T-helper 22 cell (primary cell): Measurements from ENCODE around the gene AQP7.
"Not testable (repeated sequence)": the region's sequence is repeated elsewhere in the genome, so short reads cannot be mapped to it uniquely, and the experiment has no call there.

ENCODE experiments used
- DNase-seq: peaks from one replicate; pipeline ENCODE4 v3.0.0-alpha.2; 2020; ENCODE audit warnings: low read depth

AQP7 gene

DNA sequence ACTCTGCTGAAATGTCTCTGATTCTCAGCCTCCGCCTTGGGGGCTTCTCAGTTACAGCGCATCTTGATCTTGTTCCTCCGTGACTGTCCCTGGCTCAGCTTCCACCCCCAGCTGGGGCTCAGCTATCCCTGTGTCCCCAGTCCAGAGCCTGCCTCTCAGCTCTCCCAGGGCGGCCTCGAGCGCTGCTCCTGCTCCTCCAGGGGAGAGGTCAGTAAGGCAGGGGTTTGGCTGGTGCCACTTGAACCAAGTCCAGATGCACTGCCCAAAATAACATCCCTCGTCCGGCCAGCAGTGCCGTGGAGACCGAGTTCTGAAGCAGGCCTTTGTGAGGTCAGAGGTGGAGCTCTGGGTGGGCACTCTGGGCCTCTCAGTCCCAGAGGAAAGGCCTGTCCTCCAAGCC is at the start of gene AQP7:
Gene AQP7, minus strand, starts transcription at position 198 of the 400 bp plus-strand sequence. CDS start 1,306 bp downstream, outside the sequence.
- not testable (repeated sequence) for DNase-seq

DNA sequence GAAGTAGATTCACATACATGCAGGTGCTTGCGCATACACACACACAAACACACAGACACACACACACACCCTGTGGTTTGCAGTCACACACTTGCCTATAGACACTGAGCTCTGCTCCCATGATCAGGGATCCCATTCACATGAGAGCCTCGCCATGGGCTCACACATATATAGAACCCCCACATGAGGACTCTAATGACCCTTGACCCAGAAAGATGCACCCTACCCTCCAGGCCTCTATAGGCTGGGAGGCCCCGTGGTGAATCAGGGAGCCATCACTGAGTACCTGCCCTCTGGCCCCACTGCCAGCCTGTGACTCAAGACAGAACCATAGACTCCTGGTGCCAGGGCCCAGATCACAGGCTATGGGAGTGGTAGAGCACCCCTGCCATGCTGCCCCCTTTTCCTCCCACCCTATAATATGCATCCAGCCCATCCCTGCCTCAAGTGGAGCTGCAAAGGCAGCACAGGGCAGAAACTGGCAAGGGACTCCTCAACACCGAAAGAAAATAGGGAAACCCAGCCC is 48.3 kb upstream of the AQP7 start:
- no peak for DNase-seq

DNA sequence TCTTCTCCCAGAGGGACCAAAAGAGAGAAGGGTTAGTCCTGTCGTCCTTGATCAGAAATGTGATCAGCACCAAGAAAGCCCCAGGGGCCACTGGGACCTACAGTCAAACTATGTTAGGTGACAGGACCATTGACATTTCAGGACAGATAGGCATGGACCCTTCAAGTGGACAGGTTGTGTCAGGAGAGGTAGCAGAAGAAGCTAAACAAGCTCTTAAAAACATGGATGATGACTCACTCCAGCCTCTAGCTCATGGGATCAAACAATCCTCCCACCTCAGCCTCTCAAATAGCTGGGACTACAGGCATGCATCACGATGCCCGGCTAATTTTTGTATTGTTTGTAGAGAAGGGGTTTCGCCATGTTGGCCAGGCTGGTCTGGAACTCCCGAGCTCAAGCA is 47.3 kb upstream of the AQP7 start:
- DNase-seq = no peak

DNA sequence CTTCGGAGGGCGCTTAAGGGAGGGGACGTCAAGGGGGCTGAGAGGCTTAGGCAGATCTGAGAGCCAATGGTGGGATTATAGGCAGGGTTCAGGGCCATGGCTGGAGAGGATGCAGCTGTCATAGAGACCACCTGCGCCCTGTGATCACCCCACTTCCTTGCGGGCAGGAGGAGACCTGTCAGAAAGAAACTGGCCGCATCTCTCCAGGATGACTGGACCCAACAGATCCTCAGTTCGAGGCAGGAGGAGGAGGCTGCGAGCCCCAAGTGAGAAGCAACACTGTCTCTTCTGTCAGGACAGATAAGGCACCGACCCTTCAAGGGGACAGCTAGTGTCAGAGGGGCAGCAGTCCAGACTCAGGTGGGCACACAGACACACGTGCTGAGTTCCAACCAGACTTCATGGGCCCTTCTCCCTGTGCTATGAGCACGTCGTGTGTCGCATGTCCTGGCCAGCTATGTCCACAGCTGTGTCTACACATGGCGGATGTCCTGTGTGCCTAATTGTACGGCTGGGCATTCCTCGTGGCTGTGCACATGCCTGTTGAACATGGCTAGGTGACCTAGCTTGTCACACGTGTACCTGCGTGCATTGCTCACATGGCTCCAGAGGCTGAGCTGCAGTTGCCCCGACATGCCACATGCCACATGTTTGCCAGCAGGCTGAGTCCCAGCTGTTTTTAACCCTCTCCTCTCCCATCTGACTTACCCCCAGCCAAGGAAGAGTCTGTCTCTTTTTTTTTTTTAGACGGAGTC is 45.6 kb upstream of the AQP7 start:
- DNase-seq = no peak

DNA sequence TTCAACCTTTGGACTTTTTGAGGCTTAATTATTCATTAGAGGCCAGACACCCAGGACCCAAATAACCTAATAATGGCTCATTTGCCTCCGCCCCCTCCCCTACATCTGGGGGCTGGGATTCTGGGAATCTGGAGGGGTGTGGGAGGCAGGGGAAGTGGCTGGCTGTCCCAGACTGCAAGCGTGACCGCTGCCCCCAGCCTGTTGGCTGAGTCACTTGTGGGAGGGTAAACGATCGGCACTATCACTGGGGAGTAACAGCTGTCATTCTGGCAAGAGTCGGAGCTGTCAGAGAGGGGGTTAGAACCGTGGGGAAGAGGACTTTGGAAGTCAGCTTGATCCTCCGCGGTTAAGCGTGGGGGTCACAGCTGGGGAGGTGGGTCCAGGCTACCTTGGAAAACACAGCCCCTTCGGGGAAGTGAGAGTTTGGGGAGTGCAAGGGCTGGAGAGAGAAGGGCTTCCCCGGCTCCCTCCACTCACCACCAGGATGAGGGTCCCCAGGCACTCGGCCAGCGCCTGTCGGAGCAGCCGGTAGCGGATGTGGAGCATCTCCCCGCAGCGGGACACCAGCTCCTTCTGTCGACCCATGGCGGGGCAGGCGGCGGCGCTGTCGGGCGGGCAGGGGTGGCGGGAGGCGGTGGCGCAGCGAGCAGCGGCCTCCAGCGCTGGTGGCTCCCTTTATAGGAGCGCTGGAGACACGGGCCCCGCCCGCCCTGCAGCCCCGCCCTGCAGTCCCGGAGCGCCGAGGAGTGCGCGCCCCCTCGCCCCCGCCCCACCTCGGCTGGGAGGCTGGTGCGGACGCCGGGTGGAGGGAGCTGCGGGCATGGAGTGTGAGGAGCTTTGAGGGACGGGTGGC is 44.8 kb upstream of the AQP7 start, which contains the start of gene AQP3:
Gene AQP3, minus strand, starts transcription at position 648 of the 853 bp plus-strand sequence. Its CDS starts 63 bp downstream, at position 585.
- DNase-seq = peak; percentile 64

DNA sequence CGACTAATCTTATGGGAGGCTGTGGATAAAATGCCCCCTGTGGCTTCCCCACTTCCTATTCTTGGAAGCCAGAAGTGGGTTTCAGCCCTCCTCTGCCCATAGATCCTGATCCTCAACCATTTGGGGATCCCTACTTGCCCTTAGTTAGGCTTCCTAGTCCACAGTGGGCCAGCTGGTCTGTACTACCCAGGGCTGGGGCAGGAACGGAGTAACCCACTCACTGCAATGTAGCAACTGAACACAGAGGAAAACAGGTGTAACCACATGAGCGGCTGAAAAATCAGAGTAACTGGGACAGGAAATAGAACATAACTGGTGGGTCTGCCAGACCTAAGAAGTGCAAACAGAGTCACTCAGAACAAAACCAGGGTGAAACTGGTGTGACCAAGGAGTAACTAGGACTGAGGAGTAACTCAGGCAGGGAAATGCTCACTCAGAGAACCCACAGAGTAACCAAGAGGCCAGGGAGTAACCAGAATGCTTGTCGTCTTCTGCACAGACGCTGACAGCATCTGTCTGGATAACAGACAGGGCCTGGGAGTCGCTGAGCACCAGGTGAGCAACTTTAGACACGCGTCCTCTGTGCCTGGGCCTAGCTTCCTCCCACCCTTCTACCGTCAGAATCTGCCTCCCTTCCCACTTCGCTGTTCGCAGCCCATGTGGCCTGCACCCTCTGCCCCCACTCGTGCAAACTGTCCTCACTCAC is 44.0 kb upstream of the AQP7 start:
- DNase-seq = peak; percentile 51

DNA sequence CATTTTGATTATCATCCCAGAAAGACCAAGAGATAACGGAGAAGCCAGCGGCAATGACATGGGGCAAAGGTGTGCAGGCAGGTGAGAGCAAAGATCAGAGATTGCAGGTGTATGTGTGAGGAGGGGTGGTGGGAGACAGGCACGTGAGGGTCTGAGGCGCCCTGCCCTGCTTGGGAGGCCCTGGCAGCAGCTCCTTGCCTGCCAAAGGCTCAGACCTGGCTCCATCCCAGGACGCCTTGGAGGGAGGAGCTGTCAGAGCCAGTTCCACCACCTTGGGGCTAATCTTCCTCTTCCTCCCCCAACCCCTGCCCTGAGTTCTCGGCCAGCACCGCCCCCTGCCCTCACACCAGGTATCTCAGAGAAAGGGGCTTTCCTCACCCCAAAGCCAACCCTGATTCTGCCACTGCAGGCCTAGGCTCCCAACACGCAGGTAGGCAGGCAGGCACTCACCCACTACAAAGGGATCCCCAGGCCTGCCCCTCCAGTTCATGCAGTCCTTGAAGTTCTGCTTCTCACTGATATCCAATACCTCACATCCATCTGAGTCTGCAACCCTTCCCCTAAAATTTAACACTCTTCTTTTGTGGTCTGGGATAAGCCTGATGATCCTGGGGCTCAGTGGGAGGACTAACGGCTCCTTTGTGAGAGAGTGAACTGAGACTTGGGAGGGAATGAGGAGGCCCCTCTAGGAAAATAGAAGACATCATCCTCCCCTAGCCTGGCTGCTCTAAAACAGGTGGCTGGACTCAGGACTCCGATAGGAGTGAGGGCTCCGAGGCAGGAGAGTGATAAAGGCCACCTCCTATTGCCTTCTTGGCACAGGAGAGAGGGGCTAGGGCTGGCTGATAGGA is 43.2 kb upstream of the AQP7 start:
- peak; percentile 39 for DNase-seq

DNA sequence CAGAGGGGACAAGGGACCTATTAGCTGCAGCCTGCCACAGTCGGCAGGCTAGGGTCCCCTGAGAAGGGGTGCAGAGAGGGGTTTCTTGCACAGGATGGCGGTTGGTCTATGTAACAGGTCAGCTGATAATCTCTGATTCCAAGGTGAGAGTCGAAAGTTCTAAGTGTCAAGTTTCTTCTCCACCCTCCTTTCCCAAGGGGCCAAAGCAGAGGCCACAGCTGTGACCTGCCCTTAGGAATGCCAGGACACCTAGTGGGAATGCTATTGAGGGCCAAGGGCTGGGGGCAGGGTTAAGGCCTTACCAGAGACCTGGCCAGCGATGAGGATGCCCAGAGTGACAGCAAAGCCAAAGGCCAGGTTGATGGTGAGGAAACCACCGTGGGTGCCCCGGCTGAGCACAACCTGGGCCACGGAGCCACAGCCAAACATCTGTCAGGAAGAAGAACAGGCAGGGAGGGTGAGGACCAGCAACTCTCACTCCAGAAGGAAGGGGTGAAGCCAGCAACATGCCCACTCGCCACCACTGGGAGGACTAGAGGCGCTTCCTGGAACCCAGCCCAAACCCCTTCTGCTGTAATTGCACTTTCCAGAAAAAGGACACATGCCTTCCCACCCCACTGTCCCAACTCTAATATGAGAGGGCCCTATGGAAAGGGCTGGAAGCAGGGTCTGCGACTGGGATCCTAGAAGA is 41.2 kb upstream of the AQP7 start:
- no peak for DNase-seq

DNA sequence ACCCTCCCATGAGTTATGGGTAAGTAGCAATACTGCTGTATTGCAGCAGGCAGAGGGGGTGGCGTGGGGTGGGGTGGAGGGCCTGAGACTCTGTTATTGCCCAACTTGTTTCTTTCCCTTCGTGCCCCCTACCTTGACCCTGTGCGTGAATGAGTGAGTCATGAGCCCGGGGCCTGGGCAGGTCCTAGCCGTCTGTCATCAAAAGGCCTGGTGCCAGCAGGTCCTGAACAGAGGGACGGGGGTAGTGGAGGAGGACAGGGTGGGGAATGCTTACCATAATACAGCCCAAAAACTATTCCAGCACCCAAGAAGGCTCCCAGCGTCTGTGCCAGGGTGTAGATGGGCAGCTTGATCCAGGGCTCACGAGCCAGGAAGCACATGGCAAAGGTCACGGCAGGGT is 40.7 kb upstream of the AQP7 start:
- DNase-seq = no peak

DNA sequence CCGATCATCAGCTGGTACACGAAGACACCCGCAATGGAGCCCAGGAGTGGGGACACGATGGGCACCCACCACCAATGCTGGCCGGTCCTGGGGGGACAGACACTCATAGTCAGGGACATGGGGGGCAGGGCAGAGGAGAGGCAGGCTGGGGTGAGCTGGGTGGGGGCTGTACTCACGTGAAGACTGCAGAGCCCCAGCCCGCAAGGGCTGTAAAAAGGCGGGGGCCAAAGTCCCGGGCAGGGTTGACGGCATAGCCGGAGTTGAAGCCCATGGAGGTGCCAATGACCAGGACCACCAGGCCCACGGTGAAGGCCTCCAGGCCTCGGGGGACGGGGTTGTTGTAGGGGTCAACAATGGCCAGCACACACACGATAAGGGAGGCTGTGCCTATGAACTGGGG is 39.8 kb upstream of the AQP7 start:
- DNase-seq = no peak

DNA sequence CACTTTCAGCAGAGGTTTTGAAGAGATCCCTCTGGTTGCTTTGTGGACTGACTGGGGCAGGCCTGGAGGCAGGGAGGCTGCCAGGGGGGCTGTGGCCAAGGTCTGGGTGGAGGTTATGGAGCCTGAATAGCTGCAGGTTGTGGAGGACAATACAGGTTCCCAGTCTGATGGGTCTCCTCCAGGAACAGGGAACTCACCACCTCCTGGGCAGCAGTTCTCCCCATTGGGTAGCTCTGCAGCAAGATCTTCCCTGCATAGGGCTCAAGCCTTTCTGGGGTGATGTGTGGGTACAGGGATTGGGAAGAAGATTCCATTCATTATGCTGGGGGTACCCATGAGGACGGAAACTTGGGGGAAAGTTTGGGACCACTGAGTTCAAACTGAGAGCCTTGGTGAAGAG is 38.2 kb upstream of the AQP7 start:
- DNase-seq = no peak

DNA sequence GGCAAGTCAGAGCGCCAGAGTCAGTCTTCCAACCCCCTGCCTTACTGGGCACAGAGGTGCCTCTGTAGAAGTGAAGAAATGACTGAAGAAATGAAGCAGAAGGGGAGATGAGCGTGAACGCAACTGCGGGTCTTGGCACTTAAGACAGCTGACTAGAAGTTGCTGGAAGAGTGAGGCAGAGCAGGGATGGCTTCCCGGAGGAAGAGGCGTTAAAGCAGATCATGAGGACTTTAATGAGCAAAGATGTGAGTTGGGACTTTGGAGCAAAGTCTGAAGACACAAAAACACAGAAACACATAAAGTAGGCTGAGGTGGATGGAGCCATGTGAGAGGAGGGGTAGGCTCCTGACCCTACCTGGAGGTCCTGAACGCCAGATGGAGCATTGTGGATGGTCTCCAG is 37.8 kb upstream of the AQP7 start:
- no peak for DNase-seq

DNA sequence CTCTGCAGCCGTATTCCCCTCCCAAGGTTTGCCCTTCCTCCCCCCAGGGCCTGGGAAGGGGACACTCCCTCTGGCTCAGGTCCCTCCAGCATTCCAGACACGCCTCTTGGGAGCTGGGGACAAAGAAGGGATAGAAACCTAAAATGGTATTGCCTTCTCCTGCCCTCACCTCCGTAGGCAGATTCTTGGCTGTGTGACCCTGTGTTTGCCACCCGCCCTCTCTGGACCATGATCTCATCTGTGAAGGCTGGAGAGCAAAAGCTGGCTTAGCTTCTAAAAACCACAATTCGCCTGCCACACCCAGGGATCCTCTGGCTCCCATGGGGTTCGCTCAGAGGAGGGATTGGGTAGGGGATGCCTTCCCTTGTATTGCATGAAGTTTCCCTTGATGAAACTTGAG is 37.4 kb upstream of the AQP7 start:
- DNase-seq = no peak

DNA sequence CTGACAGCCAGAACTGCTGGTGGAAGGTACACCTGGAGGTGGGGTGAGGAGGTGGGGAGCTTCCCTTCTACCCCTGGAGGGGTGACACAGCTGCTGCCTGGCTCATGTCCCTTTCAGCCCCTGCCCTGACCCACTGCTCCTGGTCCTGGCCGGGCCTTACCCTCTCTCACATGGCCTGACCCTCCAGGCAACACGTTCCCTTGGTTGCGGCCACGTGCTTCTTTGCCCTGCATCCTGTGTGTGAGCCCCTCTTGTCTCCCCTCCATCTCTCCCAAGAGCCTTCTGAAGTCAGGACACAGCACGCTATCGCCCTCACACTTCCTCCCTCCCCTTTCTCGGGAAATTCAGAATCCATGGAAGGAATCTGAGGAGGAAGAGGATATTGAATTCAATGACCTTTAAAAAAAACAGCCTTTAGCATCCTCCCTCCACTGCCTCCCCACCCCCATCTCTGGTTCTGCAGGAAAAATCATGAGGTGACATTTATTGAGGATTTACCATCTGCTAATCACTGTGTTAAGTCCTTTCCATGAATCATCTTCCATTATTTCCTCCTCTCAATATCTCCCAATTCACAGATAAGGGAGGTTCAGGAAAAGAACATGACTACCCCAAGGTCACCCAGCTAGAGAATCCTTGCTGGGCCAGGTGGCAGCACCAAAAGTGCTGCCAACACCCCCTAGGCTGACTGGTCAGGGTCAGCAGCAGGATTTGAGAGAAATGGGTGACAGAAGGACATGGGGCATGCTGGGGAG is 36.7 kb upstream of the AQP7 start:
- no peak for DNase-seq

DNA sequence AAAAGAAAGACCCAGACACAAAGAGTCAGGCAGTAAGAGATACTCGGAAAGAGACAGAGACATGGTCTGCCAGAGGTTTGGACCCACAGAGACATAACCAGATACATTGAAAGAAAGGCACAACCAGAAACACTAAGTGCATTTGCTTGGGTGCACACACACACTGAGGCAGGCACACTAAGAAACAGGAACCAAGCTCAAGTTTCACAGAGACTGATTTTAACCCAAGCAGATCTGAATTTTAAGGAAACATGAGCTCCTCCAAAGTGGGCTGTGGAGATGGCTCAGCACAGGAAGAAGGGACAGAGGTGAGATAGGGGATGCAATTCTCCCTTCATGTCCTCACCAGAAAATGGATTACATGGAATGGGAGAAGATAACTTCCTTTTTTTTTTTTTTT is 35.5 kb upstream of the AQP7 start:
- no peak for DNase-seq

DNA sequence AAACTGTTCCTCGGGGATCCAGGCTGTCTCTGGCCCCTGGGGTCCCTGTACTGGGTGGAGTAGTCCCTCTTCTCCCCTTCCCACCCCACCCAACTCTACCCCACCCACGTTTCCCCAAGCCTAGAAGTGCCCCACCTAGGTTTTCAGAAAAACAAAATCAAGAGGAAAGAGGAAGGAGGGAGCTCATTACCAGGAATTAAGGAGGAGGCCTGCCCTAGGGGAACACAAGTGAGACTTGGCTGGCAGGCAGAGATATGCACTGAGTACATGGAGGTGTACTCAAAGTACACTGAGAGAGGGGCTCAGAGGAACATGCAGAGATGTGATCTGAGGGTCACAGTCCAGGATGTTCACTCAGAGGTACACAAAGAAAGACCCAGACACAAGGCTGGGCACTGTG is 34.8 kb upstream of the AQP7 start:
- DNase-seq = no peak

DNA sequence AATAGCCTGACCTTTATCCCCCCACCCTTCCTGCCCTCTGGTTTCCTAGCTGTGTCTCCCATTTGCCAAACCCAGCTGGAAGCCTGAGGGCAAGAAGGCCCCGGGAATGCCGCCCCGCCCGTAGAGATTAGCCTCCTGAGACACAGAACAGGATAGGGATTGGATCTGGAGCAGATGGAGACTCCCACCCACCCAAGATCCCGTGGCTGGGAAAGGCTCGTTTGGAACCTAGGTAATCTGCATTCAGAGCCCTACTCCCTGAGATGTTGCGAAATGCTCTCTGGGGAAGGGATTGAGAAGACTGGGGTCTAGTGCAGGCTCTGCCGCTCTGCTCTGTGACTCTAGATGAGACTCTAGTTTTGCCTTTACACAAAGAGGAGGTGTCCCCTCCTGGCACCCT is 34.1 kb upstream of the AQP7 start:
- DNase-seq = no peak

DNA sequence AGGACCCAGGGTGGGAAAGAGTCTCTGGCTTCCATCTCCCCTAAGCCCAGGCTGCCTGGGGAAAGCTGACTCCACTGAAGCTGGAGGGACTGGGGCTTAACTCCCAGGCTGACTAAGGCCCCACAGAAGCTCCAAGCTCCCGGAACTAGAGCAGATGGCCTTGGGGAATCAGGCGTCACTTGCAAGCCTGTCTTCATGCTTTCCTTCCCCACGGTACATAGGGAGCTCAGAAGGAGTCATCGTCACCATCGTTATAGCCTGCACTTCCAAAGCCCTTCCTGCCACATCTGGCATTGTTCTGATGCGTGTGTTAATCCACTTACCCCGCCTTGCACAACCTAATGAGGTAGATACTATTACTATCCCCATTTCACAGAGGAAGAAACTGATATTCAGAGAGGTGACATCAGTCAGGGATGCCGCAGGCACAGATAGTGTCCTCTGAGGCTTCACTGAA is 33.5 kb upstream of the AQP7 start:
- no peak for DNase-seq

DNA sequence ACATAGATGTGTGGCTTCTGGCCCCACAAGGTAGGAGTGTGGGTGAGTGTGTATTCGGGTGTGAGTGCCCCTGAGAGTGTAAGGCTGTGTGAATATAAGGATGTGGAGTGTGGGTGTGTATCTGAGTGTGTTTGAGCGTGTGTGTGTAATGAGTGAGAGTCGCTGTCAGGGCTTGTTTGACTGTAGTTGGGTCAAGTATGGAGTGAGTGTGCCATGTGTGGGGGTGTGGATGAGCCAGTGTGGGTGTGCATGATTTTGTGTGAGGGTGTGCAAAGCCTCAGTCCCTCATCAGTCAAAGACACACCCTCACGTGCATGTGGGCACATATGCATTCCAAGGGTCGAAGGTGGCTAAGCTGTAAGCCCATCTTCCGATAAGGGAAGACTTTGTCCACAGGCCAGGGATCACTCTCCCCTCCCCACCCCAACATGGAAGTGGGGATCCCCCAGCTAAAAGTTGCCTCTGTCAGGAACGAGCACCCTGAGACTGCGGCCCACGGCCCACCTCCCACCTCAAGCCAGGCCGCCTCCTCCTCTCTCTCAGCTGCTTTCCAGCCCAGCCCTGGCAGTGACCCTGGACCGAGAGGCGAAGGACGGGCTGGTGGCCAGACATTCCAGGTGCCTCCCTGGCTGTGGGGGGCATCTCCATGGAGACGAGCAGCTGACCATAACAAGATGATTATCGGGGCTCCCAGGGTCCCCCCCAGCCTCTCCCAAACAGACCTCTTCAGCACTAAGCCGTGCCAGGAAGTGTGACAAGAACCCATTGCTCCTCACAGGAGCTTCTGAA is 32.1 kb upstream of the AQP7 start:
- DNase-seq = no peak
